Activated naive CD8-positive, alpha-beta T cell treated with anti-CD3 and anti-CD28 coated beads, Interleukin-2, amount 10 ng/mL, durations not matched to agents 7 days and 5 days (primary cell): ENCODE results near the gene SLC12A9. TPM values are rescaled to one million over a fixed set of nuclear protein-coding genes. Genes with fewer than 3 reads are reported as not detected.
A peak's percentile ranks its signal among the peaks of the same experiment; 100 is the strongest.

Source experiments
- ATAC-seq: fragments of 150-1000 bp; cut with Tn5 transposase; one replicate; pipeline ENCODE4 v1.10.0; 2021; ENCODE audit warnings: low read depth, moderate library complexity
- POLR2A ChIA-PET: fragments of 350-600 bp; sonication (Branson Sonifier 250); formaldehyde crosslinking; loops from one replicate; lab custom pipeline; 2021; ENCODE audit warnings: antibody characterized with exemption; lab: Charles Lee
- DNase-seq: peaks from one replicate; pipeline ENCODE4 v3.0.0; 2021
- H3K27ac Mint-ChIP-seq: one replicate; pipeline ENCODE4 v1.8.0; 2022; ENCODE audit warnings: mild to moderate bottlenecking, mixed read lengths
- H3K27me3 Mint-ChIP-seq: one replicate; pipeline ENCODE4 v1.8.0; 2022; ENCODE audit warnings: mild to moderate bottlenecking, moderate library complexity, mixed read lengths
- H3K36me3 Mint-ChIP-seq: one replicate; pipeline ENCODE4 v1.8.0; 2021; ENCODE audit warnings: mild to moderate bottlenecking, mixed read lengths
- H3K4me1 Mint-ChIP-seq: one replicate; pipeline ENCODE4 v1.8.0; 2021; ENCODE audit warnings: mixed read lengths
- H3K4me3 Mint-ChIP-seq: one replicate; pipeline ENCODE4 v1.8.0; 2022; ENCODE audit warnings: mild to moderate bottlenecking, moderate library complexity, mixed read lengths
- H3K9me3 Mint-ChIP-seq: one replicate; pipeline ENCODE4 v1.8.0; 2021; ENCODE audit warnings: mixed read lengths
- total RNA-seq, 2 experiments: library from RNA; stranded (reverse); gene quantifications; one replicate each; pipeline ENCODE4 v1.2.3, GENCODE V29; 2021

The SLC12A9 gene
- total RNA-seq, 2 experiments from 2014 or later: 39.0 to 41.2 TPM

- POLR2A ChIA-PET: interaction anchor here (0.9 kb wide), 1 partner anchor 29 kb away, joined by 4 read pairs; the partner anchor contains the start of gene UFSP1
- Mint-ChIP-seq H3K4me1 (peaks cover 1% of the 10 kb centered on the region), H3K27me3 (no peaks in the 10 kb centered on the region), H3K9me3 (no peaks in the 10 kb centered on the region), H3K36me3 (peaks cover 12% of the 10 kb centered on the region), H3K4me3 (no peak overlapping the region), H3K27ac (no peak overlapping the region)
- ATAC-seq (no peak), DNase-seq (no peak)
Measured at GRCh38 chr7:100860702-100861615, 8.4 kb downstream of the SLC12A9 start.

- Mint-ChIP-seq H3K4me3 (no peak overlapping the region), H3K36me3 (peaks cover 12% of the 10 kb centered on the region), H3K27me3 (no peaks in the 10 kb centered on the region), H3K9me3 (no peaks in the 10 kb centered on the region), H3K27ac (no peak overlapping the region), H3K4me1 (peaks cover 1% of the 10 kb centered on the region)
- no peak for DNase-seq
- ATAC-seq: no peak
- POLR2A ChIA-PET: interaction anchor here (0.9 kb wide), 1 partner anchor 28 kb away, joined by 4 read pairs; the partner anchor contains the start of gene UFSP1
Measured at GRCh38 chr7:100861616-100861985, 9.1 kb downstream of the SLC12A9 start.

- H3K4me1 Mint-ChIP-seq: peaks cover 9% of the 10 kb centered on the region
- no peak overlapping the region for H3K27ac Mint-ChIP-seq
Measured at GRCh38 chr7:100863406-100863950, 11.0 kb downstream of the SLC12A9 start.

GRCh38 chr7:100864263-100864845 is 11.8 kb downstream of the SLC12A9 start:
- Mint-ChIP-seq H3K27me3 (no peaks in the 10 kb centered on the region), H3K27ac (no peak overlapping the region), H3K9me3 (no peaks in the 10 kb centered on the region), H3K4me1 (peaks cover 9% of the 10 kb centered on the region), H3K36me3 (peaks cover 13% of the 10 kb centered on the region), H3K4me3 (no peak overlapping the region)
- POLR2A ChIA-PET: interaction anchor here (3.1 kb wide), 1 partner anchor 11 kb away, joined by 14 read pairs; the partner anchor contains the start of gene SRRT
- ATAC-seq (no peak), DNase-seq (no peak)

More at GRCh38 chr7:100863406-100863950, 11.0 kb downstream of the SLC12A9 start:
- DNase-seq (no peak), ATAC-seq (no peak)
- no peak overlapping the region for H3K4me3 Mint-ChIP-seq
- H3K27me3 Mint-ChIP-seq: no peaks in the 10 kb centered on the region
- H3K9me3 Mint-ChIP-seq: no peaks in the 10 kb centered on the region
- peaks cover 13% of the 10 kb centered on the region for H3K36me3 Mint-ChIP-seq
- POLR2A ChIA-PET: interaction anchor here (0.5 to 3.1 kb wide), 2 partner anchors 9 to 11 kb away, joined by 4 to 14 read pairs; partner anchors contain the start of gene SRRT

GRCh38 chr7:100865372-100865911 is 12.9 kb downstream of the SLC12A9 start:
- no peak for ATAC-seq
- Mint-ChIP-seq H3K9me3 (no peaks in the 10 kb centered on the region), H3K4me3 (no peak overlapping the region), H3K27me3 (no peaks in the 10 kb centered on the region), H3K27ac (peak overlapping the region; percentile 16), H3K4me1 (peaks cover 9% of the 10 kb centered on the region), H3K36me3 (peaks cover 8% of the 10 kb centered on the region)
- no peak for DNase-seq
- POLR2A ChIA-PET: interaction anchor here (3.1 kb wide), 1 partner anchor 9 kb away, joined by 14 read pairs; the partner anchor contains the start of gene SRRT

GRCh38 chr7:100865938-100866728 is 13.6 kb downstream of the SLC12A9 start:
- H3K27me3 Mint-ChIP-seq: no peaks in the 10 kb centered on the region
- ATAC-seq (peak; percentile 50), DNase-seq (peak; percentile 53)
- H3K4me3 Mint-ChIP-seq: peak overlapping the region; percentile 95
- H3K4me1 Mint-ChIP-seq: peaks cover 9% of the 10 kb centered on the region
- no peaks in the 10 kb centered on the region for H3K9me3 Mint-ChIP-seq
- POLR2A ChIA-PET: interaction anchor here (1.0 to 3.1 kb wide), 4 partner anchors 9 to 160 kb away, joined by 3 to 15 read pairs (median 5); partner anchors contain the start of genes POP7, SLC12A9, SRRT and UFSP1
- H3K36me3 Mint-ChIP-seq: peaks cover 9% of the 10 kb centered on the region
- peak overlapping the region; percentile 95 for H3K27ac Mint-ChIP-seq

GRCh38 chr7:100866729-100867039 is 14.2 kb downstream of the SLC12A9 start:
- POLR2A ChIA-PET: interaction anchor here (0.8 to 1.6 kb wide), 6 partner anchors 8 to 284 kb away, joined by 3 to 15 read pairs (median 4); partner anchors contain the start of genes POP7, SLC12A9, SRRT and UFSP1
- H3K27ac Mint-ChIP-seq: peak overlapping the region; percentile 95
- DNase-seq (no peak), ATAC-seq (no peak)
- peaks cover 12% of the 10 kb centered on the region for H3K36me3 Mint-ChIP-seq
- no peaks in the 10 kb centered on the region for H3K27me3 Mint-ChIP-seq
- no peaks in the 10 kb centered on the region for H3K9me3 Mint-ChIP-seq
- H3K4me3 Mint-ChIP-seq: peak overlapping the region; percentile 95
- H3K4me1 Mint-ChIP-seq: peaks cover 9% of the 10 kb centered on the region

- Mint-ChIP-seq H3K27me3 (no peaks in the 10 kb centered on the region), H3K9me3 (no peaks in the 10 kb centered on the region), H3K4me1 (peaks cover 9% of the 10 kb centered on the region), H3K36me3 (peaks cover 12% of the 10 kb centered on the region), H3K4me3 (peak within 1 kb of the TSS; percentile 95), H3K27ac (peak within 1 kb of the TSS; percentile 95)
- POLR2A ChIA-PET: interaction anchor here (0.8 to 1.6 kb wide), 7 partner anchors 8 to 284 kb away, joined by 3 to 15 read pairs (median 4); partner anchors contain the start of genes FBXO24, POP7, SLC12A9 and SRRT
- ATAC-seq (peak; percentile 60), DNase-seq (peak; percentile 72)
Measured at GRCh38 chr7:100867040-100867775, 14.7 kb downstream of the SLC12A9 start, which contains the start of gene TRIP6. TRIP6 (plus strand) TSS chr7:100867387; CDS start chr7:100867498, 111 bp downstream.

GRCh38 chr7:100867776-100868485 is 15.4 kb downstream of the SLC12A9 start:
- no peaks in the 10 kb centered on the region for H3K27me3 Mint-ChIP-seq
- no peaks in the 10 kb centered on the region for H3K9me3 Mint-ChIP-seq
- peaks cover 16% of the 10 kb centered on the region for H3K36me3 Mint-ChIP-seq
- peak overlapping the region; percentile 80 for H3K27ac Mint-ChIP-seq
- DNase-seq: no peak
- no peak for ATAC-seq
- POLR2A ChIA-PET: interaction anchor here (1.2 to 1.6 kb wide), 3 partner anchors 16 to 281 kb away, joined by 3 to 4 read pairs (median 4); partner anchors contain the start of genes FBXO24 and SLC12A9
- H3K4me1 Mint-ChIP-seq: peaks cover 11% of the 10 kb centered on the region
- H3K4me3 Mint-ChIP-seq: peak overlapping the region; percentile 95

GRCh38 chr7:100873599-100874299 is 21.2 kb downstream of the SLC12A9 start:
- Mint-ChIP-seq H3K4me3 (peak overlapping the region; percentile 97), H3K27me3 (no peaks in the 10 kb centered on the region), H3K36me3 (peaks cover 38% of the 10 kb centered on the region), H3K27ac (peak overlapping the region; percentile 98), H3K4me1 (peaks cover 33% of the 10 kb centered on the region), H3K9me3 (no peaks in the 10 kb centered on the region)
- DNase-seq: no peak
- no peak for ATAC-seq
- POLR2A ChIA-PET: interaction anchor here (0.7 to 6.2 kb wide), 2 partner anchors 15 to 21 kb away, joined by 3 to 176 read pairs; partner anchors contain the start of genes SLC12A9 and UFSP1

GRCh38 chr7:100874300-100874576 is 21.7 kb downstream of the SLC12A9 start:
- no peaks in the 10 kb centered on the region for H3K9me3 Mint-ChIP-seq
- peak overlapping the region; percentile 97 for H3K4me3 Mint-ChIP-seq
- H3K4me1 Mint-ChIP-seq: peaks cover 35% of the 10 kb centered on the region
- H3K27ac Mint-ChIP-seq: peak overlapping the region; percentile 98
- peaks cover 39% of the 10 kb centered on the region for H3K36me3 Mint-ChIP-seq
- ATAC-seq: no peak
- no peaks in the 10 kb centered on the region for H3K27me3 Mint-ChIP-seq
- DNase-seq: no peak
- POLR2A ChIA-PET: interaction anchor here (0.7 to 6.2 kb wide), 2 partner anchors 14 to 22 kb away, joined by 3 to 176 read pairs; partner anchors contain the start of genes SLC12A9 and UFSP1
